Hepatocyte (in vitro differentiated cells): Measurements from ENCODE around the gene ARHGAP40. TPM values are rescaled to one million over a fixed set of nuclear protein-coding genes. Genes with fewer than 3 reads are reported as not detected.

Experiments used
- DNase-seq: peaks from one replicate; pipeline ENCODE4 v3.0.0-alpha.2; 2016; ENCODE audit warnings: low spot score
- H2AFZ ChIP-seq: fragments of 200-600 bp; sonication (generic); 2 replicates; pipeline ENCODE4 v1.6.0; 2016; ENCODE audit warnings: antibody characterized with exemption, mild to moderate bottlenecking
- H3K27ac ChIP-seq: fragments of 200-600 bp; sonication (generic); 2 replicates; pipeline ENCODE4 v1.5.1; 2016; ENCODE audit warnings: mild to moderate bottlenecking
- H3K27me3 ChIP-seq: fragments of 200-600 bp; sonication (generic); 2 replicates; pipeline ENCODE4 v1.6.1; 2016
- H3K36me3 ChIP-seq: fragments of 200-600 bp; sonication (generic); replicated peaks from 2 replicates; pipeline ENCODE4 v1.5.1; 2016; ENCODE audit warnings: low read depth; ENCODE audit not compliant: insufficient read depth
- H3K4me1 ChIP-seq: fragments of 200-600 bp; sonication (generic); 2 replicates; pipeline ENCODE4 v1.5.1; 2016; ENCODE audit warnings: mild to moderate bottlenecking, moderate library complexity; ENCODE audit not compliant: insufficient read depth
- H3K4me2 ChIP-seq: fragments of 200-600 bp; sonication (generic); 2 replicates; pipeline ENCODE4 v1.6.0; 2016
- H3K4me3 ChIP-seq: fragments of 200-600 bp; sonication (generic); 2 replicates; pipeline ENCODE4 v1.5.1; 2016; ENCODE audit warnings: mild to moderate bottlenecking
- H3K79me2 ChIP-seq: fragments of 200-600 bp; sonication (generic); 2 replicates; pipeline ENCODE4 v1.6.0; 2017; ENCODE audit warnings: mild to moderate bottlenecking
- H3K9me2 ChIP-seq: fragments of 200-600 bp; sonication (generic); replicated peaks from 2 replicates; pipeline ENCODE4 v1.6.0; 2017; ENCODE audit warnings: mild to moderate bottlenecking; ENCODE audit not compliant: insufficient read depth
- H3K9me3 ChIP-seq: fragments of 200-600 bp; sonication (generic); 2 replicates; pipeline ENCODE4 v1.5.1; 2016; ENCODE audit warnings: low read depth, mild to moderate bottlenecking
- H4K20me1 ChIP-seq: fragments of 200-600 bp; sonication (generic); 2 replicates; pipeline ENCODE4 v1.6.0; 2016; ENCODE audit warnings: mild to moderate bottlenecking; ENCODE audit not compliant: insufficient read depth, poor library complexity, severe bottlenecking
- EZH2 ChIP-seq: fragments of 200-600 bp; sonication (generic); IDR thresholded peaks from 2 replicates; pipeline ENCODE4 v1.6.1; 2016; ENCODE audit warnings: antibody characterized with exemption, mild to moderate bottlenecking, borderline replicate concordance
- EZH2phosphoT487 ChIP-seq: fragments of 200-600 bp; sonication (generic); IDR thresholded peaks from one replicate; pipeline ENCODE4 v1.6.1; 2018; ENCODE audit warnings: antibody characterized with exemption, mild to moderate bottlenecking, low read depth, moderate library complexity; ENCODE audit not compliant: unreplicated experiment, severe bottlenecking
- WGBS: methylation state at CpG from one replicate; pipeline ENCODE4 v1.1.6; 2016; ENCODE audit warnings: low lambda C conversion rate; ENCODE audit errors: missing lambda C conversion rate; 5-methylcytosine and 5-hydroxymethylcytosine counted together
- polyA plus RNA-seq: library from polyadenylated mRNA; unstranded; fragments of >200 nt; fragmentation: Nextera tagmentation; extraction: Ambion mirVana; gene quantifications from 2 replicates; pipeline ENCODE4 v1.2.1, GENCODE V29; 2016
- total RNA-seq: library from RNA; depleted of rRNA; stranded (reverse); fragments of >200 nt; gene quantifications from 2 replicates; pipeline ENCODE4 v1.2.3, GENCODE V29; 2014
- TF ChIP-seq, protein P1 (sequence below): fragments of 200-600 bp; sonication (generic); IDR thresholded peaks from 2 replicates; pipeline ENCODE4 v1.5.1; 2016; ENCODE audit warnings: antibody characterized with exemption, mild to moderate bottlenecking; ENCODE audit not compliant: poor library complexity

The ARHGAP40 gene
- total and polyA plus RNA-seq, 2 experiments from 2014 or later, result 1.1 to 1.2 TPM

GRCh38 chr20:38640521-38640920, 38.9 kb downstream of the ARHGAP40 start:
- no peak for DNase-seq
- H3K27me3 ChIP-seq, result peaks cover 10% of the 10 kb centered on the region
- no peak overlapping the region for H3K27ac ChIP-seq
- no peak overlapping the region for H3K4me2 ChIP-seq
- TF ChIP-seq EZH2phosphoT487 (no peak), EZH2 (no peak)
- TF ChIP-seq, protein P1, sequence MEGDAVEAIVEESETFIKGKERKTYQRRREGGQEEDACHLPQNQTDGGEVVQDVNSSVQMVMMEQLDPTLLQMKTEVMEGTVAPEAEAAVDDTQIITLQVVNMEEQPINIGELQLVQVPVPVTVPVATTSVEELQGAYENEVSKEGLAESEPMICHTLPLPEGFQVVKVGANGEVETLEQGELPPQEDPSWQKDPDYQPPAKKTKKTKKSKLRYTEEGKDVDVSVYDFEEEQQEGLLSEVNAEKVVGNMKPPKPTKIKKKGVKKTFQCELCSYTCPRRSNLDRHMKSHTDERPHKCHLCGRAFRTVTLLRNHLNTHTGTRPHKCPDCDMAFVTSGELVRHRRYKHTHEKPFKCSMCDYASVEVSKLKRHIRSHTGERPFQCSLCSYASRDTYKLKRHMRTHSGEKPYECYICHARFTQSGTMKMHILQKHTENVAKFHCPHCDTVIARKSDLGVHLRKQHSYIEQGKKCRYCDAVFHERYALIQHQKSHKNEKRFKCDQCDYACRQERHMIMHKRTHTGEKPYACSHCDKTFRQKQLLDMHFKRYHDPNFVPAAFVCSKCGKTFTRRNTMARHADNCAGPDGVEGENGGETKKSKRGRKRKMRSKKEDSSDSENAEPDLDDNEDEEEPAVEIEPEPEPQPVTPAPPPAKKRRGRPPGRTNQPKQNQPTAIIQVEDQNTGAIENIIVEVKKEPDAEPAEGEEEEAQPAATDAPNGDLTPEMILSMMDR, result no peak
- no peaks in the 10 kb centered on the region for H3K9me3 ChIP-seq
- WGBS, result 64% methylated on average over 4 of the region's 4 CpGs
- H2AFZ ChIP-seq, result no peak overlapping the region
- no peaks in the 10 kb centered on the region for H3K9me2 ChIP-seq
- H4K20me1 ChIP-seq, result no peaks in the 10 kb centered on the region
- no peaks in the 10 kb centered on the region for H3K79me2 ChIP-seq
- H3K4me1 ChIP-seq, result no peaks in the 10 kb centered on the region
- no peak overlapping the region for H3K4me3 ChIP-seq
- no peaks in the 10 kb centered on the region for H3K36me3 ChIP-seq

GRCh38 chr20:38642498-38642897, 40.9 kb downstream of the ARHGAP40 start:
- Histone ChIP-seq H2AFZ (no peak overlapping the region), H3K9me2 (no peaks in the 10 kb centered on the region), H3K36me3 (no peaks in the 10 kb centered on the region), H3K27ac (no peak overlapping the region), H3K4me1 (no peaks in the 10 kb centered on the region), H3K4me2 (no peak overlapping the region), H3K79me2 (no peaks in the 10 kb centered on the region), H3K4me3 (no peak overlapping the region), H3K9me3 (no peaks in the 10 kb centered on the region), H3K27me3 (peaks cover 25% of the 10 kb centered on the region), H4K20me1 (no peaks in the 10 kb centered on the region)
- no peak for TF ChIP-seq EZH2phosphoT487
- TF ChIP-seq EZH2, result no peak
- TF ChIP-seq, protein P1, result no peak
- no peak for DNase-seq
- 82% methylated on average over 2 of the region's 2 CpGs for WGBS

- no peaks in the 10 kb centered on the region for H4K20me1 ChIP-seq
- WGBS, result 68% methylated on average over 3 of the region's 4 CpGs
These were observed 43.1 kb downstream of the ARHGAP40 start for GRCh38 chr20:38644588-38645260.

More at GRCh38 chr20:38644588-38645260, 43.1 kb downstream of the ARHGAP40 start:
- no peak for DNase-seq
- no peaks in the 10 kb centered on the region for H3K9me3 ChIP-seq
- H3K79me2 ChIP-seq, result no peaks in the 10 kb centered on the region
- peaks cover 36% of the 10 kb centered on the region for H3K27me3 ChIP-seq
- H3K4me1 ChIP-seq, result no peaks in the 10 kb centered on the region
- TF ChIP-seq, protein P1, result no peak
- TF ChIP-seq EZH2 (no peak), EZH2phosphoT487 (no peak)
- H3K4me3 ChIP-seq, result no peak overlapping the region
- H3K4me2 ChIP-seq, result no peak overlapping the region
- H3K36me3 ChIP-seq, result no peaks in the 10 kb centered on the region
- no peaks in the 10 kb centered on the region for H3K9me2 ChIP-seq
- no peak overlapping the region for H2AFZ ChIP-seq
- H3K27ac ChIP-seq, result no peak overlapping the region
